Chondrocyte (in vitro differentiated cells): ENCODE results near the gene FOXF1. TPM values are rescaled to one million over a fixed set of nuclear protein-coding genes. Genes with fewer than 3 reads are reported as not detected.

Experiments used
- DNase-seq: peaks from one replicate; pipeline ENCODE4 v3.0.0; 2021; ENCODE audit warnings: mixed read lengths, low spot score
- H3K27ac Mint-ChIP-seq: one replicate; pipeline ENCODE4 v1.8.0; 2021; ENCODE audit warnings: mild to moderate bottlenecking, moderate library complexity, mixed read lengths; ENCODE audit not compliant: unreplicated experiment
- H3K27me3 Mint-ChIP-seq: 2 replicates; pipeline ENCODE4 v1.8.0; 2021; ENCODE audit warnings: low read depth, mixed read lengths
- H3K36me3 Mint-ChIP-seq: 2 replicates; pipeline ENCODE4 v1.8.0; 2021; ENCODE audit warnings: low read depth, mixed read lengths
- H3K4me1 Mint-ChIP-seq: 2 replicates; pipeline ENCODE4 v1.8.0; 2021; ENCODE audit warnings: low read depth, mild to moderate bottlenecking, mixed read lengths
- H3K4me3 Mint-ChIP-seq: one replicate; pipeline ENCODE4 v1.8.0; 2021; ENCODE audit warnings: mild to moderate bottlenecking, moderate library complexity, mixed read lengths; ENCODE audit not compliant: unreplicated experiment
- H3K9me3 Mint-ChIP-seq: 2 replicates; pipeline ENCODE4 v1.8.0; 2021; ENCODE audit warnings: low read depth, mixed read lengths
- CTCF ChIP-seq: fragments of 200-600 bp; sonication (generic); IDR thresholded peaks from 2 replicates; pipeline ENCODE4 v1.5.0; 2021; ENCODE audit warnings: antibody characterized with exemption, mild to moderate bottlenecking, moderate library complexity
- total RNA-seq: library from RNA; stranded (reverse); gene quantifications from 3 replicates; pipeline ENCODE4 v1.2.1, GENCODE V29; 2021

FOXF1 gene
- total RNA-seq, 1 donor from 2014 or later, result not detected

DNA sequence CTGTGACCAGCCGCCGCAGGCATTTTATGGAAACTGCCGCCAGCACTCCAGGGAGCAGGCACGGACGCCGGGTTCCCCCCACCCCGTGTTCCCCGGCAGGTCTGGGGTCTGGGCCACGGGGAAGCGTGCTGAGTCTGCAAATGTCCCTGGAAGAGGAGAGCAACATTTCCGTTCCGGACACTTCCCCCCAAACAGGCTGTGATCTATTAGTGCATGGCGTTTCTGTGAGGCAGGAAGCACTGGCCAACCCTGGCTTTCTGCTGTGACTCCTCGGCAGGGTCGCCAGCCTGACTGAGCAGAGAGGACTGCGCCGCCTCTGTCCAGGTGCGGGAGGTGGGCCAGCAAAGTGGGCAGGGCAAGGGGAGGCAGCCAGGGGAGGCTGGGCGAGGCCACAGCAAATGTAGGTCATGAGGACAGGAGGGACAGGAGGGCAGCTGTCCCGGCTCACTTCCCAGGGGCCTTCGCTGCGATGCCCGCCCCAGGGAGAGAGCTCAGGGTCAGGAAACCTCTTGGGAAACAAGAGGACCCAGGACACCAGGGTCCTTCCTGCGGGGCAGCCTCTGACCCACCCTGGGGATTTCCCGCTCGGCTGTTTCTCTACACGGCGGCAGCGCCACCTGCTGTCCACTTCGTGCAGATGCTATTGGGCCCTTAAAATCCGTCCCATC is 9.5 kb downstream of the FOXF1 start:
- Mint-ChIP-seq H3K27ac (no peak overlapping the region), H3K4me3 (no peak overlapping the region), H3K9me3 (no peaks in the 10 kb centered on the region), H3K27me3 (peaks cover 66% of the 10 kb centered on the region), H3K4me1 (peaks cover 3% of the 10 kb centered on the region), H3K36me3 (no peaks in the 10 kb centered on the region)
- peak; percentile 99 for TF ChIP-seq CTCF
- no peak for DNase-seq

DNA sequence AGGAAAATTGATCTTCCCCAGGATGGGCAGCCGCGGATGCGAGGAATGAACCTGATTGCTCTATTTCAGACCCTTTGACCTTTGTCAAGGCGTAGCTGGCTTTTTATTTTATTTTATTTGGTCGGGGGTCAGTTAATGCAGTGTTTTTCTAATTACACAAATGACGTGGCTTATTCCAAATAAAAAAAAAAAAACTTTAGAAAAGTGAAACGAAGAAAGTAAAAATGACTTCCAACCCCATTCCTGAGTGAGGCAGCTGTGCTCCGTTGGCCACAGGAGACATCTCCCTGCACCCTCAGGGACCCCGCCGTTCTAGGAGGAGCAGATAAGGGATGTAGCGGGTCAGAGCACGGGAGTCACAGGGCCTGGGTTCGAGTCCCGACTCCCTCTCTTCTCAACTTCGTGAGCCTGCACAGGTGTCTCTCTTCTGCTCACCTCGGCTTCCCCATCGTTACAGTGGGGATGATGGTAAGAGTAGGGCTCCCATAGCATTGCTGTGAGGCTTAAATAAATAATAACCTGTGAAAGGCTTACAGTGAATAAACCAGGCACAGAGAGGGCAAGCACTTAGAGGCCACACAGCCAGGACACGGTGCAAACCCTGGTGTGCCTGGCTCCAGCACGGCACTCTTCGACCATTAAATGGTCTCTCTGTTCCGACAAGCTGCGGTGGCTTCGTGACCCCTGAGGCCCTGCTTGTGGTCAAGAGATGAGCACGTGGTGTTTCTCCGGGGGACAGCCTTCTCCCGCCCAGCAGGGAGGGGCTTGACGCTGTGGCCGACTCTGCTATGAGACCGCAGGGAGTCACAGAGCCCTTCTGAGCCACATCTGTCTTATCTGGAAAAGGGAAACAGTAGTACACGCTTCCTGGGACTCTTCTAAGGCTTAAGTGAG is 10.2 kb downstream of the FOXF1 start:
- H3K36me3 Mint-ChIP-seq, result no peaks in the 10 kb centered on the region
- no peak overlapping the region for H3K4me3 Mint-ChIP-seq
- H3K9me3 Mint-ChIP-seq, result no peaks in the 10 kb centered on the region
- DNase-seq, result no peak
- H3K4me1 Mint-ChIP-seq, result peaks cover 3% of the 10 kb centered on the region
- no peak overlapping the region for H3K27ac Mint-ChIP-seq
- TF ChIP-seq CTCF, result peak; percentile 62
- peaks cover 66% of the 10 kb centered on the region for H3K27me3 Mint-ChIP-seq

DNA sequence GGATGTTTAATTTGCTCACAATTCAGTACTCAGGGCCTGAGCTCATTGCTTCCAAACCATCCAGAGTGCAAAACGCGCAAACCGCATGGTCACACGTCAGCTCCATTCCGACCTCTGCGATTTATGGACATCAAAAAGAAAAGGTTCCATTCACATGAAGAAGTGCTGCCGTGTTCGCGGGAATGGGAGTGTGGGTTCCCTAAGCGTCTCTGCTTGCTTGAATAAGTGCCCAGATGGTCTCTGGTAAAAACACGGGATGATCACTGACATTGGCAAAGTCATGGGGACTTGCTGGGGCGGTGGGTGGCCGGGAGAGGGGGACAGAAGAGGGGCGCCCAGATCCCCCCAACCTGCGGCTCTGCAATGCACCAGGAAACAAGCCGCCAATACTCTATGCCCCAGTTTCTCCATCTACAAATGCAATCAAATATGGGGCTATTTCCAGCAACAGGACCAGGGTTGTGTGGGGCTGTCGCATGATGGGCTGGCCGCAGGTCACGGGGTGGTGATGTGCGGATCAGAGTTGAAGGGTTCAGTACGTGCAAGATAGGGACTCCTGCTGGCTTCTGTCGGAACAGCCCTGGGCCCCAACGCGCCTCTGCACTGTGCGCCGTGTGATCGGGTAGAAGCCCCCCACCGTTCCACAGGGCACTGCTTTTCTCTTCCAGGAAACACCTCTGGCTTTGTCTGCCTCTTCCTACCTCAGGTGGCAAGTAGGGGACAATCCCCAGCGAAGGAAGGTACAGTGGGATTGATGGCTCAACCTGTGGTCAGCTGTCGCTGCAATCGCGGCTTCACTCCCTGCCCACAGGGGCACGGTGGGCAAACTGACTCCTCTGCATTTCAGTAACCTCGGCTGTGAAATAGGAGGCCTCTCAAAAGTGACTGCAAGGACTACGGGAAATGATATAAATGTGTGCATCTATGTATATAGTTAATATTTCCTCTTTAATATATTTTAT is 11.2 kb downstream of the FOXF1 start:
- no peaks in the 10 kb centered on the region for H3K9me3 Mint-ChIP-seq
- H3K4me3 Mint-ChIP-seq, result no peak overlapping the region
- H3K27ac Mint-ChIP-seq, result no peak overlapping the region
- TF ChIP-seq CTCF, result no peak
- peak; percentile 51 for DNase-seq
- no peaks in the 10 kb centered on the region for H3K36me3 Mint-ChIP-seq
- H3K4me1 Mint-ChIP-seq, result peaks cover 3% of the 10 kb centered on the region
- peaks cover 65% of the 10 kb centered on the region for H3K27me3 Mint-ChIP-seq

GRCh38 chr16:86522634-86523033 is 12.3 kb downstream of the FOXF1 start:
- Mint-ChIP-seq H3K4me1 (peaks cover 3% of the 10 kb centered on the region), H3K27ac (no peak overlapping the region), H3K27me3 (peaks cover 65% of the 10 kb centered on the region), H3K36me3 (peaks cover 1% of the 10 kb centered on the region), H3K4me3 (no peak overlapping the region), H3K9me3 (no peaks in the 10 kb centered on the region)
- DNase-seq, result peak; percentile 79
- TF ChIP-seq CTCF, result no peak
